OCI-LY1 (cell line): ENCODE measurements around the gene LDHAL6B.

Experiments
- H2AFZ ChIP-seq: fragments of 200-600 bp; sonication (generic), shearing (Covaris generic); 2 replicates; pipeline ENCODE4 v1.6.0; 2014; ENCODE audit warnings: antibody characterized with exemption, mild to moderate bottlenecking, low read length
- H3F3A ChIP-seq: fragments of 200-600 bp; sonication (generic), shearing (Covaris generic); 2 replicates; pipeline ENCODE4 v1.6.0; 2014; ENCODE audit warnings: mild to moderate bottlenecking, antibody characterized with exemption, low read length, moderate library complexity; ENCODE audit not compliant: insufficient read depth
- H3K27ac ChIP-seq: fragments of 200-600 bp; sonication (generic); 2 replicates; pipeline ENCODE4 v1.5.1; 2014; ENCODE audit warnings: low read length, mixed run types, mild to moderate bottlenecking, low read depth; ENCODE audit not compliant: poor library complexity, severe bottlenecking
- H3K27me3 ChIP-seq: fragments of 200-600 bp; sonication (generic); 2 replicates; pipeline ENCODE4 v1.6.0; 2014; ENCODE audit warnings: antibody characterized with exemption, mild to moderate bottlenecking, low read length, moderate library complexity; ENCODE audit not compliant: insufficient read depth
- H3K36me3 ChIP-seq: fragments of 200-600 bp; sonication (generic); 2 replicates; pipeline ENCODE4 v1.6.1; 2014; ENCODE audit warnings: mild to moderate bottlenecking, antibody characterized with exemption, low read length, moderate library complexity, mixed read lengths; ENCODE audit not compliant: insufficient read depth
- H3K4me1 ChIP-seq: fragments of 200-600 bp; sonication (generic); 2 replicates; pipeline ENCODE4 v1.5.1; 2014; ENCODE audit warnings: mild to moderate bottlenecking, low read length, moderate library complexity; ENCODE audit not compliant: insufficient read depth, severe bottlenecking
- H3K4me2 ChIP-seq: fragments of 200-600 bp; sonication (generic), shearing (Covaris generic); 2 replicates; pipeline ENCODE4 v1.6.1; 2014; ENCODE audit warnings: low read length
- H3K4me3 ChIP-seq: fragments of 200-600 bp; sonication (generic); 2 replicates; pipeline ENCODE4 v1.5.1; 2014; ENCODE audit warnings: low read length, low read depth, mild to moderate bottlenecking, mixed read lengths; ENCODE audit not compliant: poor library complexity, severe bottlenecking
- H3K79me2 ChIP-seq: fragments of 200-600 bp; shearing (Covaris generic); 2 replicates; pipeline ENCODE4 v1.6.1; 2016; ENCODE audit warnings: mixed run types, low read length, mixed read lengths; ENCODE audit not compliant: insufficient read depth
- H3K9ac ChIP-seq: fragments of 200-600 bp; sonication (generic), shearing (Covaris generic); 2 replicates; pipeline ENCODE4 v1.6.1; 2014; ENCODE audit warnings: mild to moderate bottlenecking, low read length, mixed read lengths
- H3K9me2 ChIP-seq: fragments of 200-600 bp; sonication (generic), shearing (Covaris generic); 2 replicates; pipeline ENCODE4 v1.6.1; 2014; ENCODE audit warnings: low read depth, mild to moderate bottlenecking, low read length, mixed read lengths
- H3K9me3 ChIP-seq: fragments of 200-600 bp; shearing (Covaris generic); 2 replicates; pipeline ENCODE4 v1.6.1; 2014; ENCODE audit warnings: low read length, mixed read lengths
- H4K20me1 ChIP-seq: fragments of 200-600 bp; sonication (generic), shearing (Covaris generic); 2 replicates; pipeline ENCODE4 v1.6.0; 2016; ENCODE audit warnings: mild to moderate bottlenecking, low read length; ENCODE audit not compliant: insufficient read depth
- CTCF ChIP-seq: fragments of 200-600 bp; sonication (generic), shearing (Covaris generic); IDR thresholded peaks from 2 replicates; pipeline ENCODE4 v1.5.1; 2017; ENCODE audit warnings: mild to moderate bottlenecking, antibody characterized with exemption, low read length, moderate library complexity, mixed read lengths
- EZH2 ChIP-seq: fragments of 200-600 bp; sonication (generic), shearing (Covaris generic); IDR thresholded peaks from 2 replicates; pipeline ENCODE4 v1.8.0; 2017; ENCODE audit warnings: borderline replicate concordance, mixed run types, mild to moderate bottlenecking, antibody characterized with exemption, low read length, moderate library complexity, mixed read lengths

The LDHAL6B gene

DNA sequence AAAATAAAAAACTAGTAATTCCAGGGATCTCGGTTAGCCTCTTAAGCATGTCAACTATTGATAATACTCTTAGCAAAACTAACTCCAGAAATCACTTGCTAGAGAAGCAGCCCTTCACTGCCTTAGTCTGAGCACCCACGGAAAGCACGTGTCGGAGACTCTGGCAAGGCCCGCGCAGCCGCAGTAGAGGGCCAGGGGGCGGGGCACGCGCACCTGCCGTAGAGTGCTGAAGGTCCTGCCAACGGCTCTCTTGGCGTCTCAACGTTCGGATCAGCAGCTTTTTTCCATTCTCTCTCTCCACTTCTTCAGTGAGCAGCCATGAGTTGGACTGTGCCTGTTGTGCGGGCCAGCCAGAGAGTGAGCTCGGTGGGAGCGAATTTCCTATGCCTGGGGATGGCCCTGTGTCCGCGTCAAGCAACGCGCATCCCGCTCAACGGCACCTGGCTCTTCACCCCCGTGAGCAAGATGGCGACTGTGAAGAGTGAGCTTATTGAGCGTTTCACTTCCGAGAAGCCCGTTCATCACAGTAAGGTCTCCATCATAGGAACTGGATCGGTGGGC is at the start of gene LDHAL6B:
TSS of gene LDHAL6B (plus strand) at position 221 of the 561 bp plus-strand sequence. CDS start at position 319, 98 bp downstream.
- Histone ChIP-seq H2AFZ (no peak within 1 kb of the TSS), H3K4me2 (no peak within 1 kb of the TSS), H3K36me3 (peaks cover 94% of the 10 kb centered on the region), H3K4me3 (no peak within 1 kb of the TSS), H4K20me1 (no peaks in the 10 kb centered on the region), H3K27me3 (no peaks in the 10 kb centered on the region), H3K27ac (no peak within 1 kb of the TSS), H3K9me2 (no peaks in the 10 kb centered on the region), H3K9me3 (no peaks in the 10 kb centered on the region), H3F3A (no peaks in the 10 kb centered on the region; the same call in 1 of the 2 replicates), H3K9ac (no peak within 1 kb of the TSS), H3K79me2 (no peaks in the 10 kb centered on the region), H3K4me1 (no peaks in the 10 kb centered on the region)
- no peak for TF ChIP-seq CTCF
- no peak for TF ChIP-seq EZH2

- H3K9me2 ChIP-seq = no peaks in the 10 kb centered on the region
- no peak overlapping the region for H3K9ac ChIP-seq
- H3K27ac ChIP-seq = peak overlapping the region; percentile 94
- no peaks in the 10 kb centered on the region for H4K20me1 ChIP-seq
- no peak overlapping the region for H2AFZ ChIP-seq
- peaks cover 71% of the 10 kb centered on the region for H3K36me3 ChIP-seq
- H3K4me1 ChIP-seq = peaks cover 42% of the 10 kb centered on the region
- H3K4me2 ChIP-seq = no peak overlapping the region
- H3F3A ChIP-seq = no peaks in the 10 kb centered on the region
- H3K79me2 ChIP-seq = no peaks in the 10 kb centered on the region
- no peak overlapping the region for H3K4me3 ChIP-seq
- no peaks in the 10 kb centered on the region for H3K9me3 ChIP-seq
- no peak for TF ChIP-seq EZH2
- no peak for TF ChIP-seq CTCF
- H3K27me3 ChIP-seq = no peaks in the 10 kb centered on the region
Measured at GRCh38 chr15:59157396-59157795, 49.2 kb upstream of the LDHAL6B start.

- H2AFZ ChIP-seq = no peak overlapping the region
- H3K9me2 ChIP-seq = no peaks in the 10 kb centered on the region
- H3K4me1 ChIP-seq = peaks cover 42% of the 10 kb centered on the region
- H3K9ac ChIP-seq = peak overlapping the region; percentile 18; the same call in 1 of the 2 replicates
- no peaks in the 10 kb centered on the region for H4K20me1 ChIP-seq
- H3K27ac ChIP-seq = peak overlapping the region; percentile 94
- H3K9me3 ChIP-seq = no peaks in the 10 kb centered on the region
- H3K36me3 ChIP-seq = peaks cover 64% of the 10 kb centered on the region
- H3K4me2 ChIP-seq = peak overlapping the region; percentile 33; the same call in 1 of the 2 replicates
- H3K79me2 ChIP-seq = no peaks in the 10 kb centered on the region
- H3K4me3 ChIP-seq = no peak overlapping the region
- TF ChIP-seq CTCF (no peak), EZH2 (no peak)
- H3F3A ChIP-seq = no peaks in the 10 kb centered on the region
- no peaks in the 10 kb centered on the region for H3K27me3 ChIP-seq
Measured at GRCh38 chr15:59157840-59158700, 48.6 kb upstream of the LDHAL6B start.
